Colon (tissue), 2 donors: ENCODE results near the gene PRR35.

ENCODE experiments used
- FAIRE-seq: peaks from 2 replicates; lab custom pipeline; 2012; peaks lifted over from hg19 to GRCh38; lab: Jason Lieb, UNC
- donor health status: control.
- donor health status: control.

Gene PRR35

GRCh38 chr16:528111-529011 is 31.8 kb upstream of the PRR35 start:
- no peak for FAIRE-seq

- no peak for FAIRE-seq
Measured at GRCh38 chr16:529012-529575, 31.1 kb upstream of the PRR35 start.

GRCh38 chr16:530111-530817 is 29.9 kb upstream of the PRR35 start:
- FAIRE-seq, result no peak

GRCh38 chr16:531494-532125 is 28.6 kb upstream of the PRR35 start:
- no peak for FAIRE-seq

- FAIRE-seq, result no peak
Measured at GRCh38 chr16:533391-534123, 26.6 kb upstream of the PRR35 start.

GRCh38 chr16:534135-534534 is 26.1 kb upstream of the PRR35 start:
- FAIRE-seq, result no peak

- FAIRE-seq, result no peak
Measured at GRCh38 chr16:534856-535445, 25.2 kb upstream of the PRR35 start.

- no peak for FAIRE-seq
Measured at GRCh38 chr16:535446-536405, 24.5 kb upstream of the PRR35 start.

GRCh38 chr16:536746-537145 is 23.4 kb upstream of the PRR35 start:
- no peak for FAIRE-seq

- no peak for FAIRE-seq
Measured at GRCh38 chr16:537415-538335, 22.5 kb upstream of the PRR35 start.

GRCh38 chr16:539901-540530 is 20.2 kb upstream of the PRR35 start:
- no peak for FAIRE-seq

GRCh38 chr16:540645-541340 is 19.4 kb upstream of the PRR35 start:
- no peak for FAIRE-seq

- FAIRE-seq, result no peak
Measured at GRCh38 chr16:543301-544164, 16.7 kb upstream of the PRR35 start.

GRCh38 chr16:544517-544916 is 15.7 kb upstream of the PRR35 start:
- no peak for FAIRE-seq

GRCh38 chr16:546909-547770 is 13.1 kb upstream of the PRR35 start:
- no peak for FAIRE-seq

GRCh38 chr16:548586-548985 is 11.6 kb upstream of the PRR35 start:
- no peak for FAIRE-seq
